ENCODE measurements around the gene SERPINA9. TPM values are rescaled to one million over a fixed set of nuclear protein-coding genes. Genes with fewer than 3 reads are reported as not detected.

SERPINA9 gene
- total RNA-seq, 1 experiment from 2014 or later, result not detected

GRCh38 chr14:94505206-94505605, 29.2 kb upstream of the SERPINA9 start:
- Histone ChIP-seq H3K4me3 (no peak overlapping the region), H2AFZ (no peak overlapping the region), H3K9me2 (ENCODE audit: insufficient read depth) (no peaks in the 10 kb centered on the region), H3K79me2 (ENCODE audit: low read depth) (no peaks in the 10 kb centered on the region), H3K27ac (no peak overlapping the region), H3K9me3 (ENCODE audit: insufficient read depth, low read depth) (no peaks in the 10 kb centered on the region), H4K20me1 (ENCODE audit: insufficient read depth) (no peaks in the 10 kb centered on the region), H3F3A (ENCODE audit: insufficient read depth, low read depth) (no peaks in the 10 kb centered on the region), H3K4me1 (replicated peaks; ENCODE audit: insufficient read depth) (no peaks in the 10 kb centered on the region), H3K4me2 (no peak overlapping the region), H3K36me3 (ENCODE audit: low read depth) (no peaks in the 10 kb centered on the region), H3K27me3 (ENCODE audit: insufficient read depth, low read depth) (no peaks in the 10 kb centered on the region)
- TF ChIP-seq, protein P1, sequence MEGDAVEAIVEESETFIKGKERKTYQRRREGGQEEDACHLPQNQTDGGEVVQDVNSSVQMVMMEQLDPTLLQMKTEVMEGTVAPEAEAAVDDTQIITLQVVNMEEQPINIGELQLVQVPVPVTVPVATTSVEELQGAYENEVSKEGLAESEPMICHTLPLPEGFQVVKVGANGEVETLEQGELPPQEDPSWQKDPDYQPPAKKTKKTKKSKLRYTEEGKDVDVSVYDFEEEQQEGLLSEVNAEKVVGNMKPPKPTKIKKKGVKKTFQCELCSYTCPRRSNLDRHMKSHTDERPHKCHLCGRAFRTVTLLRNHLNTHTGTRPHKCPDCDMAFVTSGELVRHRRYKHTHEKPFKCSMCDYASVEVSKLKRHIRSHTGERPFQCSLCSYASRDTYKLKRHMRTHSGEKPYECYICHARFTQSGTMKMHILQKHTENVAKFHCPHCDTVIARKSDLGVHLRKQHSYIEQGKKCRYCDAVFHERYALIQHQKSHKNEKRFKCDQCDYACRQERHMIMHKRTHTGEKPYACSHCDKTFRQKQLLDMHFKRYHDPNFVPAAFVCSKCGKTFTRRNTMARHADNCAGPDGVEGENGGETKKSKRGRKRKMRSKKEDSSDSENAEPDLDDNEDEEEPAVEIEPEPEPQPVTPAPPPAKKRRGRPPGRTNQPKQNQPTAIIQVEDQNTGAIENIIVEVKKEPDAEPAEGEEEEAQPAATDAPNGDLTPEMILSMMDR (conservative IDR thresholded peaks at IDR 0.05), result no peak
- TF ChIP-seq EZH2 (IDR thresholded peaks at IDR 0.05; ENCODE audit: low read depth), result no peak
- DNase-seq, result no peak
- CTCF ChIA-PET, result no interaction called here
- POLR2A ChIA-PET (ENCODE audit: unreplicated experiment), result no interaction called here
- BruUV-seq (replicated peaks), result no TSS peak
- intact Hi-C loops (cut with micrococcal nuclease; ENCODE audit: unreplicated experiment), result no loop called here

- TF ChIP-seq, protein P1 (conservative IDR thresholded peaks at IDR 0.05), result no peak
- no peak overlapping the region for H3K27ac ChIP-seq
- no peaks in the 10 kb centered on the region for H3K4me1 ChIP-seq (replicated peaks; ENCODE audit: insufficient read depth)
- intact Hi-C loops (cut with micrococcal nuclease; ENCODE audit: unreplicated experiment), result no loop called here
- DNase-seq, result no peak
- no peak overlapping the region for H2AFZ ChIP-seq
- no peaks in the 10 kb centered on the region for H3K9me2 ChIP-seq (ENCODE audit: insufficient read depth)
- no TSS peak for BruUV-seq (replicated peaks)
- no peaks in the 10 kb centered on the region for H3F3A ChIP-seq (ENCODE audit: insufficient read depth, low read depth)
- ChIA-PET CTCF (no interaction called here), POLR2A (ENCODE audit: unreplicated experiment) (no interaction called here)
- H3K27me3 ChIP-seq (ENCODE audit: insufficient read depth, low read depth), result no peaks in the 10 kb centered on the region
- H3K79me2 ChIP-seq (ENCODE audit: low read depth), result no peaks in the 10 kb centered on the region
- no peaks in the 10 kb centered on the region for H3K9me3 ChIP-seq (ENCODE audit: insufficient read depth, low read depth)
- no peak overlapping the region for H3K4me2 ChIP-seq
- H4K20me1 ChIP-seq (ENCODE audit: insufficient read depth), result no peaks in the 10 kb centered on the region
- H3K36me3 ChIP-seq (ENCODE audit: low read depth), result no peaks in the 10 kb centered on the region
- no peak overlapping the region for H3K4me3 ChIP-seq
Observed at GRCh38 chr14:94501588-94502516, 25.9 kb upstream of the SERPINA9 start.

DNA sequence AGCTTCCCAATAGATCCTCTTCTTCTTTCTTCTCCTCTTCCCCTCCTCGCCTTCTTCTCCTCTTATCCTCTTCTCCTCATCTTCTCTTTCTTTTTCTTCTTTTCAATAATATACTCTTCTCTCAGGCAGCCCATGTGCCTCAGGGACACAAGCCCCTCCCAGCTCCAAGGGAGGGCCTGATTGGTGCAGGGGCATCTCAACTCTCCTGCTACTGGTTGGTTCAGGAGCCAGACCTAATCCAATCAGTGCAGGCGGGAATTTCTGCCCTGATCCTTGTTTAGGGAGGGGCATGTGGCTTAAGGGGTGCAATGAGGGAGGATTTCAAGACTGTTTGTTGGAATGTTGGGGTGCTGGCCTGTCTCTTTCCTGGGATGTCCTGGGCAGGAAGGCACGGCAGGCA, 24.3 kb upstream of the SERPINA9 start:
- TF ChIP-seq, protein P1 (conservative IDR thresholded peaks at IDR 0.05), result no peak
- TF ChIP-seq EZH2 (IDR thresholded peaks at IDR 0.05; ENCODE audit: low read depth), result no peak
- intact Hi-C loops (cut with micrococcal nuclease; ENCODE audit: unreplicated experiment), result no loop called here

More for the DNA sequence above, 24.3 kb upstream of the SERPINA9 start:
- Histone ChIP-seq H3F3A (ENCODE audit: insufficient read depth, low read depth) (no peaks in the 10 kb centered on the region), H3K27me3 (ENCODE audit: insufficient read depth, low read depth) (no peaks in the 10 kb centered on the region), H3K9me2 (ENCODE audit: insufficient read depth) (no peaks in the 10 kb centered on the region), H3K9me3 (ENCODE audit: insufficient read depth, low read depth) (no peaks in the 10 kb centered on the region), H2AFZ (no peak overlapping the region), H3K4me1 (replicated peaks; ENCODE audit: insufficient read depth) (no peaks in the 10 kb centered on the region), H3K4me3 (no peak overlapping the region), H3K27ac (no peak overlapping the region), H3K4me2 (no peak overlapping the region), H4K20me1 (ENCODE audit: insufficient read depth) (no peaks in the 10 kb centered on the region), H3K36me3 (ENCODE audit: low read depth) (no peaks in the 10 kb centered on the region), H3K79me2 (ENCODE audit: low read depth) (no peaks in the 10 kb centered on the region)
- CTCF ChIA-PET, result no interaction called here
- no peak for DNase-seq
- POLR2A ChIA-PET (ENCODE audit: unreplicated experiment), result no interaction called here
- no TSS peak for BruUV-seq (replicated peaks)

All from PC-9 (cell line).